ENCODE measurements around the gene AGA.
A peak's percentile ranks its signal among the peaks of the same experiment; 100 is the strongest.

Gene AGA

GRCh38 chr4:177448850-177449249 lies 6.6 kb upstream of the AGA start (continued):
- no peak for TF ChIP-seq ZNF621 (tag by site-specific recombination; IDR thresholded peaks at IDR 0.05)
- no peak for TF ChIP-seq SP2 (tag by site-specific recombination; IDR thresholded peaks at IDR 0.05)
- no peak for TF ChIP-seq ZNF214 (tag by site-specific recombination; IDR thresholded peaks at IDR 0.05; ENCODE audit: borderline replicate concordance)
- TF ChIP-seq ZNF341 (tag by site-specific recombination; IDR thresholded peaks at IDR 0.05; ENCODE audit: low read depth), result no peak
- TF ChIP-seq, protein P1, sequence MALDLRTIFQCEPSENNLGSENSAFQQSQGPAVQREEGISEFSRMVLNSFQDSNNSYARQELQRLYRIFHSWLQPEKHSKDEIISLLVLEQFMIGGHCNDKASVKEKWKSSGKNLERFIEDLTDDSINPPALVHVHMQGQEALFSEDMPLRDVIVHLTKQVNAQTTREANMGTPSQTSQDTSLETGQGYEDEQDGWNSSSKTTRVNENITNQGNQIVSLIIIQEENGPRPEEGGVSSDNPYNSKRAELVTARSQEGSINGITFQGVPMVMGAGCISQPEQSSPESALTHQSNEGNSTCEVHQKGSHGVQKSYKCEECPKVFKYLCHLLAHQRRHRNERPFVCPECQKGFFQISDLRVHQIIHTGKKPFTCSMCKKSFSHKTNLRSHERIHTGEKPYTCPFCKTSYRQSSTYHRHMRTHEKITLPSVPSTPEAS (tag by site-specific recombination; IDR thresholded peaks at IDR 0.05), result no peak
- TF ChIP-seq ZEB2 (tag by site-specific recombination; IDR thresholded peaks at IDR 0.05), result no peak
- TF ChIP-seq, protein P2, sequence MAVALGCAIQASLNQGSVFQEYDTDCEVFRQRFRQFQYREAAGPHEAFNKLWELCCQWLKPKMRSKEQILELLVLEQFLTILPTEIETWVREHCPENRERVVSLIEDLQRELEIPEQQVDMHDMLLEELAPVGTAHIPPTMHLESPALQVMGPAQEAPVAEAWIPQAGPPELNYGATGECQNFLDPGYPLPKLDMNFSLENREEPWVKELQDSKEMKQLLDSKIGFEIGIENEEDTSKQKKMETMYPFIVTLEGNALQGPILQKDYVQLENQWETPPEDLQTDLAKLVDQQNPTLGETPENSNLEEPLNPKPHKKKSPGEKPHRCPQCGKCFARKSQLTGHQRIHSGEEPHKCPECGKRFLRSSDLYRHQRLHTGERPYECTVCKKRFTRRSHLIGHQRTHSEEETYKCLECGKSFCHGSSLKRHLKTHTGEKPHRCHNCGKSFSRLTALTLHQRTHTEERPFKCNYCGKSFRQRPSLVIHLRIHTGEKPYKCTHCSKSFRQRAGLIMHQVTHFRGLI (tag by site-specific recombination; IDR thresholded peaks at IDR 0.05), result no peak
- TF ChIP-seq, protein P3, sequence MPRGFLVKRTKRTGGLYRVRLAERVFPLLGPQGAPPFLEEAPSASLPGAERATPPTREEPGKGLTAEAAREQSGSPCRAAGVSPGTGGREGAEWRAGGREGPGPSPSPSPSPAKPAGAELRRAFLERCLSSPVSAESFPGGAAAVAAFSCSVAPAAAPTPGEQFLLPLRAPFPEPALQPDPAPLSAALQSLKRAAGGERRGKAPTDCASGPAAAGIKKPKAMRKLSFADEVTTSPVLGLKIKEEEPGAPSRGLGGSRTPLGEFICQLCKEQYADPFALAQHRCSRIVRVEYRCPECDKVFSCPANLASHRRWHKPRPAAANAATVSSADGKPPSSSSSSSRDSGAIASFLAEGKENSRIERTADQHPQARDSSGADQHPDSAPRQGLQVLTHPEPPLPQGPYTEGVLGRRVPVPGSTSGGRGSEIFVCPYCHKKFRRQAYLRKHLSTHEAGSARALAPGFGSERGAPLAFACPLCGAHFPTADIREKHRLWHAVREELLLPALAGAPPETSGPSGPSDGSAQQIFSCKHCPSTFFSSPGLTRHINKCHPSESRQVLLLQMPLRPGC (tag by site-specific recombination; IDR thresholded peaks at IDR 0.05), result no peak

GRCh38 chr4:177447417-177448004 lies 5.3 kb upstream of the AGA start:
- no peaks in the 10 kb centered on the region for H3K4me1 ChIP-seq (ENCODE audit: control insufficient read depth, insufficient read depth, low read length)
- TF ChIP-seq, protein P4, sequence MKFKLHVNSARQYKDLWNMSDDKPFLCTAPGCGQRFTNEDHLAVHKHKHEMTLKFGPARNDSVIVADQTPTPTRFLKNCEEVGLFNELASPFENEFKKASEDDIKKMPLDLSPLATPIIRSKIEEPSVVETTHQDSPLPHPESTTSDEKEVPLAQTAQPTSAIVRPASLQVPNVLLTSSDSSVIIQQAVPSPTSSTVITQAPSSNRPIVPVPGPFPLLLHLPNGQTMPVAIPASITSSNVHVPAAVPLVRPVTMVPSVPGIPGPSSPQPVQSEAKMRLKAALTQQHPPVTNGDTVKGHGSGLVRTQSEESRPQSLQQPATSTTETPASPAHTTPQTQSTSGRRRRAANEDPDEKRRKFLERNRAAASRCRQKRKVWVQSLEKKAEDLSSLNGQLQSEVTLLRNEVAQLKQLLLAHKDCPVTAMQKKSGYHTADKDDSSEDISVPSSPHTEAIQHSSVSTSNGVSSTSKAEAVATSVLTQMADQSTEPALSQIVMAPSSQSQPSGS (tag by site-specific recombination; IDR thresholded peaks at IDR 0.05; ENCODE audit: low read depth), result peak; percentile 87
- no peak for TF ChIP-seq BCL11B (tag by site-specific recombination; IDR thresholded peaks at IDR 0.05; ENCODE audit: low read depth)
- 0 out of 2 replicates have a peak, but pooled peaks have one; percentile 36 for TF ChIP-seq ZNF629 (tag by site-specific recombination; IDR thresholded peaks at IDR 0.05)
- H3K36me3 ChIP-seq (ENCODE audit: control insufficient read depth in 2 of 2, insufficient read depth in 1 of 2, low read length in 2 of 2), result no peaks in the 10 kb centered on the region
- H3K4me3 ChIP-seq (ENCODE audit: low read depth, low read length), result no peak overlapping the region
- ChIA-PET POLR2A (no interaction called here), CTCF (interaction anchor here (0.9 kb wide), 1 partner anchor 174 kb away, joined by 3 read pairs; no protein-coding TSS in a partner anchor)
- no peaks in the 10 kb centered on the region for H3K9me3 ChIP-seq (ENCODE audit: control insufficient read depth, insufficient read depth, low read depth, low read length)
- H3K27ac ChIP-seq (ENCODE audit: extremely low read depth, low read depth, low read length), result no peak overlapping the region

- H3K36me3 ChIP-seq (ENCODE audit: control insufficient read depth in 2 of 2, insufficient read depth in 1 of 2, low read length in 2 of 2), result no peaks in the 10 kb centered on the region
- H3K4me1 ChIP-seq (ENCODE audit: control insufficient read depth, insufficient read depth, low read length), result no peaks in the 10 kb centered on the region
- ChIA-PET POLR2A (no interaction called here), CTCF (no interaction called here)
- H3K27ac ChIP-seq (ENCODE audit: extremely low read depth, low read depth, low read length), result no peak overlapping the region
- TF ChIP-seq ZNF664 (tag by site-specific recombination; IDR thresholded peaks at IDR 0.05) (no peak), BCL11B (tag by site-specific recombination; IDR thresholded peaks at IDR 0.05; ENCODE audit: low read depth) (no peak), ZNF146 (tag by site-specific recombination; IDR thresholded peaks at IDR 0.05) (no peak), ZBTB7A (tag by site-specific recombination; IDR thresholded peaks at IDR 0.05; ENCODE audit: low read depth) (no peak), ZNF221 (tag by site-specific recombination; IDR thresholded peaks at IDR 0.05; ENCODE audit: borderline replicate concordance) (no peak), ZNF544 (tag by site-specific recombination; IDR thresholded peaks at IDR 0.05) (no peak), ZNF302 (tag by site-specific recombination; IDR thresholded peaks at IDR 0.05; ENCODE audit: low read depth) (no peak), RBAK (tag by site-specific recombination; IDR thresholded peaks at IDR 0.05) (no peak), SCRT2 (tag by site-specific recombination; IDR thresholded peaks at IDR 0.05) (no peak), ZNF266 (tag by site-specific recombination; IDR thresholded peaks at IDR 0.05; ENCODE audit: low read depth) (no peak), SP7 (tag by site-specific recombination; IDR thresholded peaks at IDR 0.05) (no peak), GLI2 (tag by site-specific recombination; IDR thresholded peaks at IDR 0.05; ENCODE audit: borderline replicate concordance, low read depth) (no peak)
- TF ChIP-seq, protein P2 (tag by site-specific recombination; IDR thresholded peaks at IDR 0.05), result no peak
- no peak overlapping the region for H3K4me3 ChIP-seq (ENCODE audit: low read depth, low read length)
- H3K9me3 ChIP-seq (ENCODE audit: control insufficient read depth, insufficient read depth, low read depth, low read length), result no peaks in the 10 kb centered on the region
These were observed 4.3 kb upstream of the AGA start for GRCh38 chr4:177446586-177446985.

Data from HEK293 (cell line).